Peyer's patch (tissue), 4 donors: Measurements from ENCODE around the gene SRSF1.

Source experiments
- POLR2A ChIP-seq, 2 donors: fragments of 450-650 bp; IDR thresholded peaks; one replicate each; pipeline ENCODE4 v1.5.1; 2017; ENCODE audit warnings: antibody characterized with exemption in 2 of 2, mild to moderate bottlenecking in 2 of 2, moderate library complexity in 2 of 2
- TF ChIP-seq, protein P1 (sequence below), 6 experiments: fragments of 450-650 bp in 4 of 6; fragments of 200-600 bp in 2 of 6; sonication (generic) in 1 of 6; IDR thresholded peaks; one replicate each; pipeline ENCODE4 v1.5.1; 2017 to 2019; ENCODE audit warnings: antibody characterized with exemption in 6 of 6, mild to moderate bottlenecking in 3 of 6, moderate library complexity in 1 of 6

DNA sequence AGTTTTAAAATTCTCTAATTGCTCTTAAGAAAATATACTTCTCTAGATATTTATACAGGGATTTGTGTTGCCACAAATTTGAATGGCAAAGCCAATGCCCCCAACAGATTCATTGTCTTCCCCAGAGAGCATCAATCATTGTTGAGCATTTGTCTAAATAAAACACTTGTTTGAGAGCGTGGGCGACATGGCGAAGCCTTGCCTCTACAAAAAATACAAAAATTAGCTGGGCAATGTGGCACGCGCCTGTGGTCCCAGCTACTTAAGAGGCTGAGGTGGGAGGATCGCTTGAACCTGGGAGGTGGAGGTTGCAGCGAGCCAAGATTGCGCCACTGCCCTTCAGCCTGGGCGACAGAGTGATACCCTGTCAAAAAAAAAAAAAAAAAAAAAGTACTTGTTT lies 13.4 kb upstream of the SRSF1 start:
- TF ChIP-seq, protein P1, sequence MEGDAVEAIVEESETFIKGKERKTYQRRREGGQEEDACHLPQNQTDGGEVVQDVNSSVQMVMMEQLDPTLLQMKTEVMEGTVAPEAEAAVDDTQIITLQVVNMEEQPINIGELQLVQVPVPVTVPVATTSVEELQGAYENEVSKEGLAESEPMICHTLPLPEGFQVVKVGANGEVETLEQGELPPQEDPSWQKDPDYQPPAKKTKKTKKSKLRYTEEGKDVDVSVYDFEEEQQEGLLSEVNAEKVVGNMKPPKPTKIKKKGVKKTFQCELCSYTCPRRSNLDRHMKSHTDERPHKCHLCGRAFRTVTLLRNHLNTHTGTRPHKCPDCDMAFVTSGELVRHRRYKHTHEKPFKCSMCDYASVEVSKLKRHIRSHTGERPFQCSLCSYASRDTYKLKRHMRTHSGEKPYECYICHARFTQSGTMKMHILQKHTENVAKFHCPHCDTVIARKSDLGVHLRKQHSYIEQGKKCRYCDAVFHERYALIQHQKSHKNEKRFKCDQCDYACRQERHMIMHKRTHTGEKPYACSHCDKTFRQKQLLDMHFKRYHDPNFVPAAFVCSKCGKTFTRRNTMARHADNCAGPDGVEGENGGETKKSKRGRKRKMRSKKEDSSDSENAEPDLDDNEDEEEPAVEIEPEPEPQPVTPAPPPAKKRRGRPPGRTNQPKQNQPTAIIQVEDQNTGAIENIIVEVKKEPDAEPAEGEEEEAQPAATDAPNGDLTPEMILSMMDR (IDR thresholded peaks at IDR 0.05), result no peak
- TF ChIP-seq POLR2A (IDR thresholded peaks at IDR 0.05), result no peak
